H1 (cell line): Measurements from ENCODE around the gene ZMYM2. TPM values are rescaled to one million over a fixed set of nuclear protein-coding genes. Genes with fewer than 3 reads are reported as not detected.

Experiments used
- ASH2L ChIP-seq: fragments of 200-600, 300-600 bp; sonication (generic); IDR thresholded peaks from one replicate; pipeline ENCODE4 v1.7.1; 2017; ENCODE audit warnings: low read length
- BCL11A ChIP-seq, 2 experiments: IDR thresholded peaks; one replicate each; pipeline ENCODE4 v1.6.1; 2011; ENCODE audit warnings: low read depth in 2 of 2, low read length in 2 of 2, mild to moderate bottlenecking in 2 of 2
- CHD2 ChIP-seq: IDR thresholded peaks from 2 replicates; pipeline ENCODE4 v1.6.1; 2012; ENCODE audit warnings: low read length, improper control_type of control experiment
- CREB1 ChIP-seq: IDR thresholded peaks from 2 replicates; pipeline ENCODE4 v1.6.1; 2012; ENCODE audit warnings: inconsistent platforms
- EP300 ChIP-seq, 2 experiments: IDR thresholded peaks; 1 replicate in 1 of 2; 2 replicates in 1 of 2; pipeline ENCODE4 v1.6.1; 2011 to 2012; ENCODE audit warnings: low read depth in 2 of 2, low read length in 2 of 2, mild to moderate bottlenecking in 2 of 2, borderline replicate concordance in 1 of 2, inconsistent platforms in 1 of 2, moderate library complexity in 1 of 2
- EZH2 ChIP-seq: fragments of 200-600 bp; sonication (generic); IDR thresholded peaks from 2 replicates; pipeline ENCODE4 v1.7.1; 2012; ENCODE audit warnings: low read depth, mild to moderate bottlenecking, moderate library complexity, low read length, inconsistent platforms; ENCODE audit not compliant: severe bottlenecking
- SP4 ChIP-seq: IDR thresholded peaks from 2 replicates; pipeline ENCODE4 v1.6.1; 2012; ENCODE audit warnings: low read length, inconsistent platforms
- TAF7 ChIP-seq: optimal IDR thresholded peaks from 2 replicates; pipeline ENCODE3; 2011; ENCODE audit warnings: low read depth, mild to moderate bottlenecking, inconsistent platforms, low read length, moderate library complexity, borderline replicate concordance
- polyA plus RNA-seq, 7 experiments: library from polyadenylated mRNA; depleted of rRNA in 3 of 7; stranded (reverse) in 5 of 7; unstranded in 2 of 7; fragments of >200 nt in 5 of 7; fragments of 200-250 nt in 2 of 7; gene quantifications; 1 replicate in 5 of 7; 2 replicates in 1 of 7; 4 replicates in 1 of 7; pipeline versions ENCODE4 v1.2.1 to v1.2.3, GENCODE V29; 2011 to 2013; ENCODE audit warnings: missing spikeins in 2 of 7, mixed read lengths in 2 of 7
- total RNA-seq: library from RNA; stranded (reverse); fragmentation: NEBNext Ultra II Directional; extraction: Animal tissue kit (Norgen Biotek cat#: 25700); gene quantifications from 2 replicates; pipeline ENCODE4 v1.2.1, GENCODE V29; 2021
- TF ChIP-seq, protein P1 (sequence below), 3 experiments: IDR thresholded peaks; 1 replicate in 2 of 3; 2 replicates in 1 of 3; pipeline versions ENCODE4 v1.5.1 to v1.6.1; 2011; ENCODE audit warnings: low read length in 3 of 3, mild to moderate bottlenecking in 3 of 3, inconsistent platforms in 2 of 3, low read depth in 1 of 3, moderate library complexity in 1 of 3; ENCODE audit not compliant: insufficient read depth in 1 of 3; ENCODE audit errors: control extremely low read depth in 1 of 3

Gene ZMYM2
- total and polyA plus RNA-seq, 2 of the 8 experiments (the other 6 are each of a cell fraction or from before 2014, with no cell fraction given) = 41.2 to 159 TPM

DNA sequence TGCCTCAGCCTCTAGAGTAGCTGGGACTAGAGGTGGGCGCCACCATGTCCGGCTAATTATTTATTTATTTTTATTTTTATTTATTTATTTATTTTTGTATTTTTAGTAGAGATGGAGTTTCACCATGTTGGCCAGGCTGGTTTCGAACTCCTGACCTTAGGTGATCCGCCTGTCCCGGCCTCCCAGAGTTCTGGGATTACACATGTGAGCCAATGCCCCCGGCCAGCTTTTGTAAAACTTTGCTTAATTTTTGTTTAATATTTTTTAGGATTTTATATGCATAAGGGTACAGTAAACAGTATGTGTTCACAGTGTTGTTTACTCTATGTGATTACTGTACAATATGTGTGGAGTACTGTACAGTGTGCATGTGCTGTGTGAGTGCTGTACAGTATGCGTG lies 98.7 kb downstream of the ZMYM2 start (continued):
- TF ChIP-seq, protein P1, sequence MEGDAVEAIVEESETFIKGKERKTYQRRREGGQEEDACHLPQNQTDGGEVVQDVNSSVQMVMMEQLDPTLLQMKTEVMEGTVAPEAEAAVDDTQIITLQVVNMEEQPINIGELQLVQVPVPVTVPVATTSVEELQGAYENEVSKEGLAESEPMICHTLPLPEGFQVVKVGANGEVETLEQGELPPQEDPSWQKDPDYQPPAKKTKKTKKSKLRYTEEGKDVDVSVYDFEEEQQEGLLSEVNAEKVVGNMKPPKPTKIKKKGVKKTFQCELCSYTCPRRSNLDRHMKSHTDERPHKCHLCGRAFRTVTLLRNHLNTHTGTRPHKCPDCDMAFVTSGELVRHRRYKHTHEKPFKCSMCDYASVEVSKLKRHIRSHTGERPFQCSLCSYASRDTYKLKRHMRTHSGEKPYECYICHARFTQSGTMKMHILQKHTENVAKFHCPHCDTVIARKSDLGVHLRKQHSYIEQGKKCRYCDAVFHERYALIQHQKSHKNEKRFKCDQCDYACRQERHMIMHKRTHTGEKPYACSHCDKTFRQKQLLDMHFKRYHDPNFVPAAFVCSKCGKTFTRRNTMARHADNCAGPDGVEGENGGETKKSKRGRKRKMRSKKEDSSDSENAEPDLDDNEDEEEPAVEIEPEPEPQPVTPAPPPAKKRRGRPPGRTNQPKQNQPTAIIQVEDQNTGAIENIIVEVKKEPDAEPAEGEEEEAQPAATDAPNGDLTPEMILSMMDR (IDR thresholded peaks at IDR 0.05; ENCODE audit: control extremely low read depth in 1 of 3, insufficient read depth in 1 of 3, low read depth in 1 of 3, low read length in 3 of 3) = no peak
- TF ChIP-seq TAF7 = no peak
- TF ChIP-seq CREB1 = no peak
- no peak for TF ChIP-seq SP4
- no peak for TF ChIP-seq BCL11A (IDR thresholded peaks at IDR 0.05; ENCODE audit: low read depth in 2 of 2, low read length in 2 of 2)
- no peak for TF ChIP-seq ASH2L
- no peak for TF ChIP-seq EP300 (IDR thresholded peaks at IDR 0.05; ENCODE audit: borderline replicate concordance in 1 of 2, low read depth in 2 of 2, low read length in 2 of 2)
- TF ChIP-seq CHD2 = no peak
- TF ChIP-seq EZH2 = no peak
